ENCODE data around the gene RNPS1.

GRCh38 chr16:2204416-2205103 is 63.4 kb downstream of the RNPS1 start:
- TF ChIP-seq CEBPB (IDR thresholded peaks at IDR 0.05) (no peak), RAD21 (IDR thresholded peaks at IDR 0.05; ENCODE audit: low read depth) (no peak), YY1 (IDR thresholded peaks at IDR 0.05; ENCODE audit: low read depth) (no peak), EGR1 (IDR thresholded peaks at IDR 0.05) (no peak), TAF1 (IDR thresholded peaks at IDR 0.05; ENCODE audit: low read depth) (no peak), TEAD4 (IDR thresholded peaks at IDR 0.05) (no peak), NFIC (IDR thresholded peaks at IDR 0.05) (no peak), EP300 (IDR thresholded peaks at IDR 0.05; ENCODE audit: borderline replicate concordance) (no peak), CREB1 (IDR thresholded peaks at IDR 0.05; ENCODE audit: low read depth) (no peak), MAX (IDR thresholded peaks at IDR 0.05) (no peak), TCF12 (IDR thresholded peaks at IDR 0.05; ENCODE audit: low read depth) (no peak)

All from Ishikawa (cell line).